Measurements from ENCODE around the gene ALAS1. TPM values are rescaled to one million over a fixed set of nuclear protein-coding genes. Genes with fewer than 3 reads are reported as not detected.
A peak's percentile ranks its signal among the peaks of the same experiment; 100 is the strongest.

Gene ALAS1
- total and polyA plus RNA-seq, 2 donors (not counting 1 experiment from before 2014, with no cell fraction given), result 26.1 to 30.2 TPM

DNA sequence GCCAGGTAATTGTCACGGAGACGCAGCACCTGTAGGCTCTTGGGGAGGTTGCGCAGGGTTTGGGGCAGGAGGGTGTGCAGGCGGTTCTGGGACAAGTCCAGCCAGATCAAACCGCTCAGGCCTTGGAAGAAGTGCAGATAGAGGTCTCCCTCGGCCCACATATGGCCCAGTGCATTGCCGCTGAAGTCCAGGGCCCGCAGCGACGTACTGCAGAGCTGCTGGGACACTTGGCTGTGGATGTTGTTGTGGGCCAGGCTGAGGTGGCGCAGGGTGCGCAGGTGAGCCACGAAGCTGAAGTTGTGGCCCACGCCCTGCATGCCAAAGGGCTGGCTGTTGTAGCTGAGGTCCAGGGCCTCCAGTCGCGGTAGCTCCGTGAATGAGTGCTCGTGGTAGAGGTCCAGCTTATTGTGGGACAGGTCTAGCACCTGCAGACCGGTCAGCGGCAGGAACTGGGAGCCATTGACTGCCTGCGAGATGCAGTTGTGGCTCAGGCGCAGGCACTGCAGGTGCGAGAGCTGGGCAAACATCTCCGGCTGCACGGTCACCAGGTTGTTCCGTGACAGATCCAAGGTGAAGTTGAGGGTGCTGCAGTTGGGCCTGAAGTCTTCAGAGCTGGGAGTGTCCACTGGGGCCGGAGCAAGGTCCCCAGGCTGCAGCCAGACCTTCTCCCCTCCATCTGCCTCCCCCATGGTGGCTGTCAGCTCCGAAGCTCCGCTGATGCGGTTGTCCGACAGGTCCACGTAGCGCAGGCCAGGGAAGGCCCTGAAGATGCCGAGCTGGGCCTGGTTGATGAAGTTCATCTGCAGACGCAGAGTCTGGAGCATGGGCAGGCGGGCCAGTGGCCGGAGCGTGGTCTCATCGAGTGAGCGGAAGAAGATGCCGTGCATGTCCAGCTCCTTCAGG, 24.6 kb downstream of the ALAS1 start:
- intact Hi-C loops (cut with micrococcal nuclease), result loop anchor here (10.0 kb wide), 1 partner anchor 168 kb away; the partner anchor contains the start of gene DUSP7

More for the DNA sequence above, 24.6 kb downstream of the ALAS1 start:
- no peak overlapping the region for H2AFZ ChIP-seq (ENCODE audit: insufficient read depth, low read depth, low read length, poor library complexity, severe bottlenecking)
- DNase-seq (no peak), ATAC-seq (ENCODE audit: low read depth) (no peak)
- H4K20me1 ChIP-seq (ENCODE audit: control insufficient read depth, insufficient read depth, low read length, poor library complexity, severe bottlenecking), result peaks cover 34% of the 10 kb centered on the region
- no peak overlapping the region for H3K9ac ChIP-seq (ENCODE audit: low read length)
- H3K4me2 ChIP-seq (replicated peaks; ENCODE audit: low read depth, low read length, poor library complexity, severe bottlenecking), result peak overlapping the region; percentile 27
- 95% methylated on average over 40 of the region's 41 CpGs for WGBS (ENCODE audit: insufficient coverage)
- no peaks in the 10 kb centered on the region for H3K27me3 ChIP-seq (replicated peaks in 1 of 4; ENCODE audit: control extremely low read depth in 1 of 4, control insufficient read depth in 3 of 4, insufficient read depth in 4 of 4, low read length in 3 of 4)
- ChIA-PET CTCF (interaction anchor here (0.7 to 12.3 kb wide), 7 partner anchors 11 to 116 kb away, joined by 3 to 265 read pairs (median 36); partner anchors contain the start of genes GLYCTK, PPM1M, TWF2 and WDR82), POLR2A (interaction anchor here (0.6 to 1.1 kb wide), 2 partner anchors 31 to 109 kb away, joined by 5 to 8 read pairs; no protein-coding TSS in a partner anchor)
- Mint-ChIP-seq H3K27me3 (no peaks in the 10 kb centered on the region), H3K27ac (peak overlapping the region; percentile 99), H3K4me3 (peak overlapping the region; percentile 94), H3K9me3 (ENCODE audit: insufficient read depth) (no peaks in the 10 kb centered on the region), H3K4me1 (peaks cover 86% of the 10 kb centered on the region)
- peaks cover 70 to 97% of the 10 kb centered on the region in 2 donors for H3K4me1 ChIP-seq (ENCODE audit: control insufficient read depth in 2 of 2, insufficient read depth in 2 of 2, low read length in 2 of 2)
- peaks cover 1 to 53% of the 10 kb centered on the region in 2 experiments for H3K36me3 ChIP-seq (replicated peaks in 1 of 2; ENCODE audit: control extremely low read depth in 1 of 2, control insufficient read depth in 1 of 2, extremely low read depth in 1 of 2, insufficient read depth in 2 of 2, low read length in 1 of 2)
- TF ChIP-seq, protein P1, sequence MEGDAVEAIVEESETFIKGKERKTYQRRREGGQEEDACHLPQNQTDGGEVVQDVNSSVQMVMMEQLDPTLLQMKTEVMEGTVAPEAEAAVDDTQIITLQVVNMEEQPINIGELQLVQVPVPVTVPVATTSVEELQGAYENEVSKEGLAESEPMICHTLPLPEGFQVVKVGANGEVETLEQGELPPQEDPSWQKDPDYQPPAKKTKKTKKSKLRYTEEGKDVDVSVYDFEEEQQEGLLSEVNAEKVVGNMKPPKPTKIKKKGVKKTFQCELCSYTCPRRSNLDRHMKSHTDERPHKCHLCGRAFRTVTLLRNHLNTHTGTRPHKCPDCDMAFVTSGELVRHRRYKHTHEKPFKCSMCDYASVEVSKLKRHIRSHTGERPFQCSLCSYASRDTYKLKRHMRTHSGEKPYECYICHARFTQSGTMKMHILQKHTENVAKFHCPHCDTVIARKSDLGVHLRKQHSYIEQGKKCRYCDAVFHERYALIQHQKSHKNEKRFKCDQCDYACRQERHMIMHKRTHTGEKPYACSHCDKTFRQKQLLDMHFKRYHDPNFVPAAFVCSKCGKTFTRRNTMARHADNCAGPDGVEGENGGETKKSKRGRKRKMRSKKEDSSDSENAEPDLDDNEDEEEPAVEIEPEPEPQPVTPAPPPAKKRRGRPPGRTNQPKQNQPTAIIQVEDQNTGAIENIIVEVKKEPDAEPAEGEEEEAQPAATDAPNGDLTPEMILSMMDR (IDR thresholded peaks at IDR 0.05), result no peak
- TF ChIP-seq EZH2 (IDR thresholded peaks at IDR 0.05; ENCODE audit: borderline replicate concordance, insufficient read depth, low read depth, low read length, poor library complexity, severe bottlenecking), result no peak
- no peak overlapping the region for H3K4me3 ChIP-seq (ENCODE audit: control extremely low read depth in 1 of 5, extremely low read depth in 1 of 5, insufficient read depth in 1 of 5, low read depth in 2 of 5, low read length in 4 of 5)
- peaks cover 64% of the 10 kb centered on the region for H3K79me2 ChIP-seq (ENCODE audit: control insufficient read depth, insufficient read depth, low read length)
- no peak overlapping the region for H3K27ac ChIP-seq (ENCODE audit: low read length in 2 of 2)
- no peaks in the 10 kb centered on the region for H3K9me3 ChIP-seq (ENCODE audit: control extremely low read depth in 1 of 3, control insufficient read depth in 2 of 3, insufficient read depth in 1 of 3, low read length in 2 of 3)

Measured in B cell (primary cell).